HG03108 (cell line): Measurements from ENCODE around the gene UBXN10.

Source experiments
- ATAC-seq: cut with Tn5 transposase; IDR thresholded peaks from one replicate; pipeline ENCODE4 v1.9.1; 2021; ENCODE audit warnings: moderate library complexity; ENCODE audit not compliant: unreplicated experiment

The UBXN10 gene

DNA sequence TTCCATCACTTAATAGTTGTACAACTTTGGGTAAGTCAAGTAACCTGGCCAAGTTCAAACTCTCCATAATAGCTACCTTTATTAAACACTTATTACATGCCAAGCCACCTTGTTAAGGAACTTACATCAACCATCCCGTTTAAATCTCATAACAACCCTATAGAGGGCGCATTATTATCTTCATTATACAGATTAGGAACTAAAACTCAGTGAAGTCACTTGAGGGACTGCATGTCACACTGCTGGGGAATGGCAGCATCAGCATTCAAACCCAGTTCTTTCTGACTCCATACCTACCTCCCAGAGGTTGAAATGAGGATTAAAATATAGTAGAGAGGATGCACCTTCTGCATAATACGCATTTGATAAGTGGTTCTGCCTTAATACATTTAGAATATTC, 47.5 kb downstream of the UBXN10 start:
- no peak for ATAC-seq

DNA sequence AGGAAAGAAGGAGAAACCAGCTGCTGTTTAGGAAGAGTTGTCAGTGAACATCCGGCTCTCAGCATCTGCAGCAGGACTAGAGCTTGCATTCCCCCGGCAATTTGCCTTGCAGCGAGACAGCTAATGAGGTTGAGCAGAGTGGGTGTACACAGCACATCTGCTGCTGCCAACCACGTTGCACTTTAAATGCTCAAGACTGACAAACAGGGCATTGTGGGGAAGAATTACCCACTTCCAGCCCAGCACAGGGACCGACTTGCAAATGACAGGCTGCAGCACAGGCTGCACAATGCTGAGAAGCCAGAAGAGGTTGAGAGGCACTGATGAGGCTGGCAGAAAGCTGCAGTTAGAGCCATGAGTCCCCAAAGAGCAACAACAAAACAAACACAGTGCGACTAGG, 48.0 kb downstream of the UBXN10 start:
- no peak for ATAC-seq

DNA sequence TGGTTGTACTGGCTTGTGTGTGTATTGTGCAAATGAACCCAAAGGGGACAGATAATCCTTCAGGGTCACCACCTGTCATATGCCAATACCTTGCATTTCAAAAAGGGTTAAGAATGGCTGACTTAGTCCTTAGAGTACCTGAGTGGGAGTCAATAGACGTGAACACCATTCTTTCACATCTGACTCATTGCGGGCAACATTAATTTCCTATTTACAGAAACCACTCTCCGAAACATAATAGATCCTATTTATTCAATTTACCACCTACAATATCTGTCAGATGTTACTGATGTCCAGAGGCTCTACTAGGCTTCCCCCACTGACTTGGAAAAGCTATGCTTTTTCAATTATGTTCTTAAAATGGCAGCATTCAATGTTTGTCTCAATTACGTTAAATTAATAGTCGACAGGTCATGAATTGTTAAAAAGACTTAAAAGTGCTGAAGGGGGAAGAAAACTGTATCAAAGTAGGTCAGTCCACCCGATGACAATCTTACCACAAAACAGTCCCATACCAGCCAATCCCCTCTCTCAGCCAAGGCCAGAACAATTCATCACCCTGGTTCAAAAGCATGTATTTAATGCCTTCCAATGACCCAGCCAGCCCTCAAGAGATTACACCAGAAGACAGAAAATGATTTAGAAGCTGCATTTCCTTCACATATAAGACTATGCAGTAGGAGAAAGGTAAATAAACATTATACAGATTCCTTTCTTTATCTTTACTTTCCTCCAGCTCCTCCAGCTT, 49.1 kb downstream of the UBXN10 start:
- no peak for ATAC-seq

DNA sequence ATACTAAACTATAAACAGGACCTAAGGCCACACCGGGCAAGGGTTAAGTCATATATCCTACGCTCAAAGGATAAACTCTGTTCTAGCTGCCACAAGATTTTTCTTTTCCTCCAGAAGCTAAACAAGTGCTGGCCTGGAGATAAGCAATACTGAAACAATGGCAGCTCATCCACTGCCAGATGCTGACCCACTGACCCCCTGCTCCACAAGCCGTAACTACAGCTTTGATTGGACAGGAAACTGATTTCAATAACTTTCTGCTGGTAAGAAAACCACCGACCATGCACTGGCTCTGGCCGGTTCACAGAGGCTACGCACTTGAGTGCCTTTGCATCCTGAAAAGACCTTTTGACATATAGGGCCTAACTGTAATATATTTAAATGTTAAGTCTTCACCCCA, 51.8 kb downstream of the UBXN10 start:
- ATAC-seq = no peak

DNA sequence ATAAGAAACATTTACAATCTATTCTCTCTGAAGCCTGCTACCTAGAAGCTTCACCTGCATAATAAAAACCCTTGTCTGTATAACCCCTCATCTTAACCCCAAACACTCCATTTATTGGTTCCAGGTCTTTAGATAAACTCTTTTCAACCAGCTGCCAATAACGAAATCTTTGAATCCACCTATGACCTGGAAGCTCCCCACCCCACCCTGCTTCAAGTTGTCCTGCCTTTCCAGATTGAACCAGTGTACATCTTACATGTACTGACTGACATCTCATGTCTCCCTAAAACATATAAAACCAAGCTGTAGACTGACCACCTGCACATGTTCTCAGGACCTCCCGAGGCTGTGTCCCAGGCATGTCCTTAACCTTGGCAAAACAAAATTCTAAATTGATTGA, 54.1 kb downstream of the UBXN10 start:
- no peak for ATAC-seq

DNA sequence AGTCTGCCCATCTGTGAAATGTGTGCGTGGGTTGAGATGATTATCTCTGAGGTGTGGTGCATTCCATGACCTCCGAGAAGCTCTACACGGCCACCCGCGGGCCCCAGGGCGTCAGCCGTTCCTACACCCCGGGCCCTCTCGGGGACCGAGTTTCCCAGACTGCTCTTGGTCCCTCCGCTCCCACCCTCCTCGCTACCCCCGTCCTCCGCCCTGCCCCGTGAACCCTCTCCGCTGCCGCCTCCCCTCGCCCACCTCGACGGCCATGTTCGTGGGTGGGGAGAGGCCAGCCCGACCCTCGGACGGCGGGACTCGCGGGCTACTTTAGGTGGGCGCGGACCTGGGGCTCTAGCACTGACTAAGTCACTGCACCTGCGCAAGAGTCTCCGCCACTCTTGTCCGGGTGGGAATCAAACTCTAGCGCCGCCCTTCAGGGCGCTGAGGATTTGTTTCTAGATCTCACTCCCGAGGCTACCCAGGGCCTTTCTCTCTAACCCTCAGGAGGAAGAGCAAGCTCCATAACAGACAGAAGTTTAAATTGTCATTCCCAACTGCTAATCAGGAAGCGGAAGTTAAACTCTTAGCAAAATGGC, 57.1 kb downstream of the UBXN10 start:
- ATAC-seq = no peak
